Adrenal gland (tissue), 12 donors: ENCODE results near the gene PNKP. TPM values are rescaled to one million over a fixed set of nuclear protein-coding genes. Genes with fewer than 3 reads are reported as not detected.

Experiments
- DNase-seq, 7 donors: peaks; one replicate each; pipeline ENCODE4 v3.0.0-alpha.2; 2019 to 2020
- H3K27ac ChIP-seq, 5 donors: fragments of 200-600 bp; sonication (generic) in 4 of 5; 1 replicate in 3 of 5; 2 replicates in 2 of 5; pipeline versions ENCODE4 v1.5.1 to v1.8.0; 2016 to 2020; ENCODE audit warnings: mild to moderate bottlenecking in 1 of 5
- H3K27me3 ChIP-seq: fragments of 200-600 bp; 2 replicates; pipeline ENCODE4 v1.8.0; 2021
- H3K36me3 ChIP-seq, 2 donors: fragments of 200-600 bp; replicated peaks in 1 of 2; 1 replicate in 1 of 2; 2 replicates in 1 of 2; pipeline versions ENCODE4 v1.5.1 to v1.8.0; 2018 to 2022
- H3K4me1 ChIP-seq, 2 donors: fragments of 200-600 bp; replicated peaks in 1 of 2; 1 replicate in 1 of 2; 2 replicates in 1 of 2; pipeline versions ENCODE4 v1.5.1 to v1.8.0; 2018 to 2021
- H3K4me3 ChIP-seq, 4 donors: fragments of 200-600 bp; sonication (generic) in 3 of 4; one replicate each; pipeline ENCODE4 v1.5.1; 2016 to 2018
- H3K9me3 ChIP-seq, 3 donors: fragments of 200-600 bp; sonication (generic) in 1 of 3; replicated peaks in 1 of 3; 1 replicate in 2 of 3; 2 replicates in 1 of 3; pipeline versions ENCODE4 v1.5.1 to v1.8.0; 2016 to 2021
- POLR2A ChIP-seq, 2 donors: fragments of 450-650 bp; IDR thresholded peaks; one replicate each; pipeline ENCODE4 v1.6.1; 2017; ENCODE audit warnings: antibody characterized with exemption in 2 of 2, mild to moderate bottlenecking in 2 of 2, moderate library complexity in 1 of 2
- WGBS, 4 donors: extraction: QIAGEN DNeasy Blood & Tissue Kit in 2 of 4; methylation state at CpG; one replicate each; pipeline versions ENCODE4 v1.1.5 to v1.1.7; 2013 to 2017; 5-methylcytosine and 5-hydroxymethylcytosine counted together
- intact Hi-C, 2 donors: fragments of 100-400 bp; cut with DNase I; formaldehyde crosslinking; loops; one replicate each; pipeline versions ENCODE4 v1.14.1 to v1.15.0; 2022 to 2023
- polyA plus RNA-seq, 3 donors: library from polyadenylated mRNA; stranded (reverse); fragments of 200-250 nt in 2 of 3; fragments of 350-450 nt in 1 of 3; fragmentation: Illumina TruSeq in 1 of 3; extraction: RNeasy Lipid Tissue Mini Kit (QIAGEN cat#74804) in 1 of 3; gene quantifications; one replicate each; pipeline ENCODE4 v1.2.3, GENCODE V29; 2013 to 2014
- total RNA-seq, 9 donors: library from RNA; depleted of rRNA in 4 of 9; stranded (reverse); fragments of >200 nt in 4 of 9; fragments of 120-200 nt in 1 of 9; fragmentation: NEBNext Ultra II Directional in 1 of 9; extraction: Animal tissue kit (Norgen Biotek cat#: 25700) in 1 of 9; gene quantifications; one replicate each; pipeline versions ENCODE4 v1.1.0 to v1.2.4, GENCODE V29; 2013 to 2023
- TF ChIP-seq, protein P1 (sequence below), 6 experiments: fragments of 450-650 bp in 4 of 6; fragments of 200-600 bp in 2 of 6; sonication (generic) in 1 of 6; IDR thresholded peaks; 1 replicate in 5 of 6; 2 replicates in 1 of 6; pipeline versions ENCODE4 v1.5.1 to v1.8.0; 2016 to 2021; ENCODE audit warnings: antibody characterized with exemption in 6 of 6, mild to moderate bottlenecking in 2 of 6, moderate library complexity in 1 of 6
- donor health status: healthy with polysubstance abuse.
- donor health status: Bipolar disorder and iron deficiency.
- donor health status: DM: yes; HTN: yes; CAD: no.
- donor health status: DM: no; HTN: no; CAD: no.
- donor health status: DM: no; HTN: no; CAD: no.
- donor health status: DM: yes; HTN: yes; CAD: no.

PNKP gene
- total and polyA plus RNA-seq, 12 donors: 40.7 to 344 (median 100) TPM

DNA sequence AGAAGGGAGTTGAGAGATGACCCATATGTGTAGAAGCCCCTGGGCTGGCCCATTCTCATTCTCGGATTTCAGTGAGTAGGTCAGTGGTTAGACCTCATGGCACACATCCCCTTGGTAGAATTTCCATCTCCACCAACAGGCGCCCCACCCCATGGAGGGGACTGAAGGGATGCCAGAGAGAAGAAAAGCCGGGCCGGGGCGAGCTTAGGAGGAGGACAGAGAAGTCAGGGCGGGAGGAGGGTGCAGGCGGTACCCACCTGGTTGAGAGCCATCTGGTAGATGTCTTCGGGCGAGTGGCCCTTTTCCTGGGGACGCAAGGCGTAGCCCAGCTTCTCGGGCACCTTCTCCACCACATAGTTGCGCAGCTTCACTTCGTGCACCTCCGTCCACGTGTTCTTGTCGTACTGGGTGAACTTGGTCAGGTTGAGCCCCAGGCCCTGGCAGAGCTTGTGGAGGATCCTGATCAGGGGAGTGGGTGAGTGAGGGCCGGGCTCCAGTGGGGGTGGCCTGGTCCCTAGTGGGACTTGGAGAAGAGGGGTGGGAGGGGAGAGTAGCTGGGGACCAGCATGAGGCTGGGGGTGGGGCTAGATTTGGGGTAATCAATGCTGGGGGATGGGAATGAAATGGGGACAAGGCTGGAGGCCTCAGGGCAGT is 26.8 kb upstream of the PNKP start:
- TF ChIP-seq POLR2A (IDR thresholded peaks at IDR 0.05): no peak
- TF ChIP-seq, protein P1, sequence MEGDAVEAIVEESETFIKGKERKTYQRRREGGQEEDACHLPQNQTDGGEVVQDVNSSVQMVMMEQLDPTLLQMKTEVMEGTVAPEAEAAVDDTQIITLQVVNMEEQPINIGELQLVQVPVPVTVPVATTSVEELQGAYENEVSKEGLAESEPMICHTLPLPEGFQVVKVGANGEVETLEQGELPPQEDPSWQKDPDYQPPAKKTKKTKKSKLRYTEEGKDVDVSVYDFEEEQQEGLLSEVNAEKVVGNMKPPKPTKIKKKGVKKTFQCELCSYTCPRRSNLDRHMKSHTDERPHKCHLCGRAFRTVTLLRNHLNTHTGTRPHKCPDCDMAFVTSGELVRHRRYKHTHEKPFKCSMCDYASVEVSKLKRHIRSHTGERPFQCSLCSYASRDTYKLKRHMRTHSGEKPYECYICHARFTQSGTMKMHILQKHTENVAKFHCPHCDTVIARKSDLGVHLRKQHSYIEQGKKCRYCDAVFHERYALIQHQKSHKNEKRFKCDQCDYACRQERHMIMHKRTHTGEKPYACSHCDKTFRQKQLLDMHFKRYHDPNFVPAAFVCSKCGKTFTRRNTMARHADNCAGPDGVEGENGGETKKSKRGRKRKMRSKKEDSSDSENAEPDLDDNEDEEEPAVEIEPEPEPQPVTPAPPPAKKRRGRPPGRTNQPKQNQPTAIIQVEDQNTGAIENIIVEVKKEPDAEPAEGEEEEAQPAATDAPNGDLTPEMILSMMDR (IDR thresholded peaks at IDR 0.05): no peak
- H3K27ac ChIP-seq: no peak overlapping the region
- H3K36me3 ChIP-seq: no peaks in the 10 kb centered on the region
- H3K4me1 ChIP-seq: peaks cover 9 to 21% of the 10 kb centered on the region in 2 donors
- WGBS, 4 donors: 89 to 95% (median 92%) methylated on average over 12 to 18 of the region's 18 CpGs
- no peak overlapping the region for H3K4me3 ChIP-seq
- intact Hi-C loops: no loop called here
- no peaks in the 10 kb centered on the region for H3K27me3 ChIP-seq
- DNase-seq: peak in 1 of 7 donors; percentile 22
- H3K9me3 ChIP-seq: no peaks in the 10 kb centered on the region

DNA sequence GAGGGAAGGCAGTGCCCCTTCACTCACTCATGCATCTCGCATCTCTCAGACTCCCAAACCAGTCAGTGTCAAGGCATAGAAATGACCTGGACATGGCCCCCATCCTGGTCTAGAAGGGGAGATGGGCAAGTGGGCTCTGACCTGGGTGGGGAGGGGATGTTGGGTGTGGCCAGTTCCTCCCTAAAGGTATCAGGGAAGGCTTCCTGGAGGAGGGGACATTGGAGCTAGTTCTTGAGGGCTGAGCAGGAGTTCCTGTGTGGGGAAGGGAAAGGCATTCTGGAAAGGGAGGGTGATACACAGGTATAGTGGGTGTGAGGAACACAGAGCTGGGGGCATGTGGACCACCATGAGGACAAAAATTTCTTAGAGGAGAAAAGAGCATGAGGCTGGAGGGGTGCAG is 25.3 kb upstream of the PNKP start:
- 80 to 100% (median 92%) methylated on average over 1 of the region's 1 CpG for WGBS, 4 donors
- Histone ChIP-seq H3K9me3 (no peaks in the 10 kb centered on the region), H3K4me3 (no peak overlapping the region), H3K27me3 (no peaks in the 10 kb centered on the region), H3K36me3 (no peaks in the 10 kb centered on the region), H3K27ac (no peak overlapping the region), H3K4me1 (peaks cover 4 to 15% of the 10 kb centered on the region in 2 donors)
- TF ChIP-seq, protein P1 (IDR thresholded peaks at IDR 0.05): no peak
- TF ChIP-seq POLR2A (IDR thresholded peaks at IDR 0.05): no peak
- intact Hi-C loops: no loop called here
- no peak for DNase-seq

DNA sequence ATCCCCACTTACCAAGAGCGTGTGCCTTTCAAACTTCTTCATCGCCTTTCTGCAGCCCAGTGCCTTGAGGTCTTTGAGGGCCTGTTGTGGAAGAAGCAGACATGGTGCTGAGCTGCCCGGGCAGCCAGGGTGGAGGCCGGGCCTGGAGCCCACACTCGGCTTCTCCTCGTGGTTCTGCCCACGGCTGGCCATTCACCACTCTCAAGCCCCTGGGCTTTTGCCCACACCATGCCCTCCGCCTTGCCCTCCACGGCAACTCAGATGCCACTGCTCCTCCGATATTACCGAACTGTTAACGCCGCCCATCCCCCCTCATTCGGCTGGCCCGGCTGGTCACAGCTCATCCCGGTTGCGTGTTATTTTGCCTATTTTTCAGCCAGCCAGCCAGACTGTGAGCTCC is 24.0 kb upstream of the PNKP start:
- DNase-seq: no peak
- intact Hi-C loops: no loop called here
- TF ChIP-seq, protein P1 (IDR thresholded peaks at IDR 0.05): no peak
- TF ChIP-seq POLR2A (IDR thresholded peaks at IDR 0.05): no peak
- H3K36me3 ChIP-seq: peaks cover 0 to 4% of the 10 kb centered on the region in 2 donors
- no peaks in the 10 kb centered on the region for H3K27me3 ChIP-seq
- H3K4me3 ChIP-seq: no peak overlapping the region
- H3K9me3 ChIP-seq: no peaks in the 10 kb centered on the region
- H3K4me1 ChIP-seq: peaks cover 4 to 9% of the 10 kb centered on the region in 2 donors
- WGBS, 4 donors: 85 to 91% (median 86%) methylated on average over 15 to 17 of the region's 17 CpGs
- H3K27ac ChIP-seq: no peak overlapping the region

DNA sequence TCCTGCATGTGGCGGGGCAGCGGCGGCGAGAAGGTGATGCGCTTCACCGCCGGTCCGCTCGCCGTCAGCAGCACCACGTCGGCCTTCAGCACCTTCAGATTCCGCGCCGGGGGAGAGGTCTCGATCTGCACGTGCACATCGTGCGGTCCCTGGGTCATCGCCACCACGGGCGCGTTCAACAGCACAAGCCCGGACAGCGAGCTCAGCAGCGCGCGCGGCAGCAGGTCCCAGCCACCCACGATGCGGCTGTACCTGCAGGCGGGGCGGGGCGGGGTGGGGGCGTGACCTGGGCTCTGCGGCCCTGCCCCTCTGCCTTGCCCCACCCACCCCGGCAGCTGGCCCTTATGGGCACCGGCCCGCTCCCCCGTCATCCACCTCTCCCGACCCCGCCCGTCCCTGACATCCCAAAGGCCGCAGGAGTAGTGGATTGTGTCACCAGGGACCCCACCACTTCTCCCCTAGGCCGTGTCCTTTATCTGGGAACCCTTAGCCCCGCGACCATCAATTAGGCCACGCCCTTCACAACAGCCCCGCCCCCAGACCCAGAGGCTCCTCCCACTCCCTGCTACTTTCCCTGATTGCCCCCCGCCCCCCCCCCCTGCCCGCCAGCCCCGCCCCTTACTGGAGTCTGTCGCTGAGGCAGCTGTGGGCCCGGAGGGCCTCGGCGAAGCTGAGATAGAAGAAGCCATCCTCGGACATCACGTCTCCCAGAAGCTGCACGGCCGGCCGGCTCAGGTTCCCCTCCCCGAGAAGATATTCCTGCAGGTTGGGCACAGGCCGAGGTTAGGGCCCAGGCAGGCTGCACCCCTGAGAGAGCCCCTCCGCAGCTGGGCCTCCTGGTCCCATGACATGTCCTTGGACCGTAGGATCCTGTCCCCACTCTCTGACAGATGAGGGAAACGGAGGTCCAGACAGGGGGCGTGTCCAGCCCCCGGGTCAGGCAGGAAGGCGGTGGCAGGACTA is 23.3 kb upstream of the PNKP start:
- Histone ChIP-seq H3K36me3 (peaks cover 0 to 10% of the 10 kb centered on the region in 2 donors), H3K4me3 (peak overlapping the region in 1 of 4 donors; percentile 40), H3K9me3 (no peaks in the 10 kb centered on the region), H3K27ac (peak overlapping the region in 2 of 5 donors; percentile 16 to 38), H3K4me1 (peaks cover 4 to 9% of the 10 kb centered on the region in 2 donors), H3K27me3 (no peaks in the 10 kb centered on the region)
- 8 to 19% (median 11%) methylated on average over 5 to 68 of the region's 69 CpGs for WGBS, 4 donors
- TF ChIP-seq, protein P1 (IDR thresholded peaks at IDR 0.05): peak in 3 of 6 experiments; percentile 4 to 29 (median 24)
- TF ChIP-seq POLR2A (IDR thresholded peaks at IDR 0.05): no peak
- intact Hi-C loops: no loop called here
- peak in 4 of 7 donors; percentile 41 to 76 (median 62) for DNase-seq
